ENCODE results near the gene GGTLC2.
"Not testable (repeated sequence)": the region's sequence is repeated elsewhere in the genome, so short reads cannot be mapped to it uniquely, and the experiment has no call there.

The GGTLC2 gene

GRCh38 chr22:22636260-22636659 is 8.2 kb upstream of the GGTLC2 start:
- H3K36me3 ChIP-seq (replicated peaks); H3K27me3 ChIP-seq (replicated peaks); in situ Hi-C loops (cut with HindIII; ENCODE audit: low pct_ligation_motif_present, low sequenced_read_pairs); H3K27ac ChIP-seq; H3K4me3 ChIP-seq (ENCODE audit: low read depth, low read length): not testable (repeated sequence)
- TF ChIP-seq, protein P1, sequence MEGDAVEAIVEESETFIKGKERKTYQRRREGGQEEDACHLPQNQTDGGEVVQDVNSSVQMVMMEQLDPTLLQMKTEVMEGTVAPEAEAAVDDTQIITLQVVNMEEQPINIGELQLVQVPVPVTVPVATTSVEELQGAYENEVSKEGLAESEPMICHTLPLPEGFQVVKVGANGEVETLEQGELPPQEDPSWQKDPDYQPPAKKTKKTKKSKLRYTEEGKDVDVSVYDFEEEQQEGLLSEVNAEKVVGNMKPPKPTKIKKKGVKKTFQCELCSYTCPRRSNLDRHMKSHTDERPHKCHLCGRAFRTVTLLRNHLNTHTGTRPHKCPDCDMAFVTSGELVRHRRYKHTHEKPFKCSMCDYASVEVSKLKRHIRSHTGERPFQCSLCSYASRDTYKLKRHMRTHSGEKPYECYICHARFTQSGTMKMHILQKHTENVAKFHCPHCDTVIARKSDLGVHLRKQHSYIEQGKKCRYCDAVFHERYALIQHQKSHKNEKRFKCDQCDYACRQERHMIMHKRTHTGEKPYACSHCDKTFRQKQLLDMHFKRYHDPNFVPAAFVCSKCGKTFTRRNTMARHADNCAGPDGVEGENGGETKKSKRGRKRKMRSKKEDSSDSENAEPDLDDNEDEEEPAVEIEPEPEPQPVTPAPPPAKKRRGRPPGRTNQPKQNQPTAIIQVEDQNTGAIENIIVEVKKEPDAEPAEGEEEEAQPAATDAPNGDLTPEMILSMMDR (IDR thresholded peaks at IDR 0.05; ENCODE audit: low read depth, low read length, missing control alignments) = peak; percentile 27
- DNase-seq = peak; percentile 67

- H3K4me3 ChIP-seq (ENCODE audit: low read depth, low read length); H3K27ac ChIP-seq; H3K27me3 ChIP-seq (replicated peaks); DNase-seq; in situ Hi-C loops (cut with HindIII; ENCODE audit: low pct_ligation_motif_present, low sequenced_read_pairs); H3K36me3 ChIP-seq (replicated peaks): not testable (repeated sequence)
Measured at GRCh38 chr22:22638313-22638712, 6.1 kb upstream of the GGTLC2 start.

- H3K27me3 ChIP-seq (replicated peaks); DNase-seq; H3K27ac ChIP-seq; H3K36me3 ChIP-seq (replicated peaks); H3K4me3 ChIP-seq (ENCODE audit: low read depth, low read length); in situ Hi-C loops (cut with HindIII; ENCODE audit: low pct_ligation_motif_present, low sequenced_read_pairs): not testable (repeated sequence)
Measured at GRCh38 chr22:22642255-22642654, 2.2 kb upstream of the GGTLC2 start.

GRCh38 chr22:22645969-22646368 is 1.6 kb downstream of the GGTLC2 start:
- DNase-seq; H3K27me3 ChIP-seq (replicated peaks); H3K4me3 ChIP-seq (ENCODE audit: low read depth, low read length); H3K36me3 ChIP-seq (replicated peaks); in situ Hi-C loops (cut with HindIII; ENCODE audit: low pct_ligation_motif_present, low sequenced_read_pairs); H3K27ac ChIP-seq: not testable (repeated sequence)

- H3K27me3 ChIP-seq (replicated peaks); H3K27ac ChIP-seq; H3K36me3 ChIP-seq (replicated peaks); H3K4me3 ChIP-seq (ENCODE audit: low read depth, low read length); DNase-seq; in situ Hi-C loops (cut with HindIII; ENCODE audit: low pct_ligation_motif_present, low sequenced_read_pairs): not testable (repeated sequence)
Measured at GRCh38 chr22:22647952-22648351, 3.5 kb downstream of the GGTLC2 start.

- H3K4me3 ChIP-seq (ENCODE audit: low read depth, low read length); in situ Hi-C loops (cut with HindIII; ENCODE audit: low pct_ligation_motif_present, low sequenced_read_pairs); H3K27me3 ChIP-seq (replicated peaks); DNase-seq; H3K36me3 ChIP-seq (replicated peaks); H3K27ac ChIP-seq: not testable (repeated sequence)
Measured at GRCh38 chr22:22648863-22649536, 4.6 kb downstream of the GGTLC2 start.

GRCh38 chr22:22649761-22650160 is 5.3 kb downstream of the GGTLC2 start:
- H3K27ac ChIP-seq; in situ Hi-C loops (cut with HindIII; ENCODE audit: low pct_ligation_motif_present, low sequenced_read_pairs); H3K36me3 ChIP-seq (replicated peaks); H3K4me3 ChIP-seq (ENCODE audit: low read depth, low read length); H3K27me3 ChIP-seq (replicated peaks); DNase-seq: not testable (repeated sequence)

GRCh38 chr22:22650398-22650797 is 6.0 kb downstream of the GGTLC2 start:
- in situ Hi-C loops (cut with HindIII; ENCODE audit: low pct_ligation_motif_present, low sequenced_read_pairs); H3K27ac ChIP-seq; H3K27me3 ChIP-seq (replicated peaks); DNase-seq; H3K36me3 ChIP-seq (replicated peaks); H3K4me3 ChIP-seq (ENCODE audit: low read depth, low read length): not testable (repeated sequence)

DNA sequence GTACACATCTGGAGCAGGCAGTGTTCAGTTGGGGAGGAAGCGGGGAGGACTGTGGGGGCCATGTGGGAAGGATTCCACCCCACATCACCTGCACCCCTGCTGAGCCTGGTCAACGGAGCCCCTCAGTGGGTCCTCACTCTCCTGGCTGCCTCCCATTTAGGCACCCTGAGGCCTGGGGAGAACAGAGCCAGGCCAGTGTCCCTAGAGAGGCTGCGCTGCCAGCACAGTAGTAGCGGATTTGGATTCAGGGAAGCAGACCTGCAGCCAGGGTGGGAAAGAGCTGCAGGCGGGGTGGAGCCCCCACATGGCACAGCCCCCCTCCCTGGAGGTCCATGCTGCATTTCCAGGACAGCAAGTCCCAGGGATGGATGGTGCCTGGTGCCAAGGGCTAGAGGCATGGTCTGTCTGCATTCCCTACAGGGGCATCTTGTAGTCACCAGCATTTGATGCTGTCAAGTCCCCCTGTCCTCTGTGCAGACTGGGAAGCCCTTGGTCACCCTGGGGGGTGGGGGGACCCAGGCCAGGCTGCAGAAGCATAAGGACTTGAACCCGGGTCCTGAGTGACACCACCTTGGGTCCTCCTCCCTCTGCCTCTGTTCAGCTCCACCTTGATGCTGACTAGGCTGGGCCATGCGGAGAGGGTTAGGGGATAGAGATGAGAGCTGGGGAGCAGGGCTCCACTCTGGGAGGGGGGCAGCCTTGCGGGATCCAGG is 6.5 kb downstream of the GGTLC2 start:
- H3K36me3 ChIP-seq (replicated peaks); H3K27ac ChIP-seq; in situ Hi-C loops (cut with HindIII; ENCODE audit: low pct_ligation_motif_present, low sequenced_read_pairs); H3K4me3 ChIP-seq (ENCODE audit: low read depth, low read length); H3K27me3 ChIP-seq (replicated peaks); DNase-seq: not testable (repeated sequence)

- H3K36me3 ChIP-seq (replicated peaks); H3K27me3 ChIP-seq (replicated peaks); H3K27ac ChIP-seq; in situ Hi-C loops (cut with HindIII; ENCODE audit: low pct_ligation_motif_present, low sequenced_read_pairs); H3K4me3 ChIP-seq (ENCODE audit: low read depth, low read length): not testable (repeated sequence)
- DNase-seq = peak; percentile 43
Measured at GRCh38 chr22:22651593-22651992, 7.2 kb downstream of the GGTLC2 start.

- in situ Hi-C loops (cut with HindIII; ENCODE audit: low pct_ligation_motif_present, low sequenced_read_pairs); H3K27ac ChIP-seq; H3K36me3 ChIP-seq (replicated peaks); H3K27me3 ChIP-seq (replicated peaks); H3K4me3 ChIP-seq (ENCODE audit: low read depth, low read length); DNase-seq: not testable (repeated sequence)
Measured at GRCh38 chr22:22652102-22652501, 7.7 kb downstream of the GGTLC2 start.

DNA sequence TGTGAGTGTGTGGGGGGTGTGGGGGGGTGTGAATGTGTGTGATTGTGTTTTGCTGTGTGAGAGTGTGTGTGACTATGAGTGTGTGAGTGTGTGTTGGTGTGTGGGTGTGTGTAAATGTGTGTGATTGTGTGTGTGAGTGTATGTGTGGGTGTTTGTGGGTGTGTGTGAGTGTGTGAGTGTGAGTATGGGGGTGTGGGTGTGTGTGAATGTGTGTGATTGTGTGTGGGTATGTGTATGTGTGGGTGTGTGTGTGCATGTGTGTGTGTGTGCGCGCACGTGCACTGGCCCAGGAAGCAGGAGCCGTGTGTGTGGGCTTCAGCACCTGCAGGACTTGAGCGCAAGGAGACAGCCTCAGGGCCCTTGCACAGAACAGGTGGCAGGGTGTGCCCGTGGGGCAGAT is 8.2 kb downstream of the GGTLC2 start:
- H3K36me3 ChIP-seq (replicated peaks); H3K4me3 ChIP-seq (ENCODE audit: low read depth, low read length); in situ Hi-C loops (cut with HindIII; ENCODE audit: low pct_ligation_motif_present, low sequenced_read_pairs); DNase-seq; H3K27ac ChIP-seq; H3K27me3 ChIP-seq (replicated peaks): not testable (repeated sequence)

GRCh38 chr22:22653677-22654381 is 9.4 kb downstream of the GGTLC2 start:
- H3K4me3 ChIP-seq (ENCODE audit: low read depth, low read length); in situ Hi-C loops (cut with HindIII; ENCODE audit: low pct_ligation_motif_present, low sequenced_read_pairs); H3K36me3 ChIP-seq (replicated peaks); DNase-seq; H3K27ac ChIP-seq: not testable (repeated sequence)
- peaks cover 13% of the 10 kb centered on the region for H3K27me3 ChIP-seq (replicated peaks)

Measured in brain microvascular endothelial cell (primary cell).